Body of pancreas (tissue), 4 donors: ENCODE measurements around the gene KRTAP9-1.

Experiments
- POLR2A ChIP-seq, 3 donors: fragments of 450-650 bp; IDR thresholded peaks; one replicate each; pipeline ENCODE4 v1.6.1; 2016; ENCODE audit warnings: antibody characterized with exemption in 3 of 3, mild to moderate bottlenecking in 2 of 3
- TF ChIP-seq, protein P1 (sequence below), 7 experiments: fragments of 450-650 bp in 4 of 7; fragments of 200-600 bp in 3 of 7; sonication (generic) in 3 of 7; IDR thresholded peaks; one replicate each; pipeline ENCODE4 v1.5.1; 2016 to 2019; ENCODE audit warnings: antibody characterized with exemption in 7 of 7

DNA sequence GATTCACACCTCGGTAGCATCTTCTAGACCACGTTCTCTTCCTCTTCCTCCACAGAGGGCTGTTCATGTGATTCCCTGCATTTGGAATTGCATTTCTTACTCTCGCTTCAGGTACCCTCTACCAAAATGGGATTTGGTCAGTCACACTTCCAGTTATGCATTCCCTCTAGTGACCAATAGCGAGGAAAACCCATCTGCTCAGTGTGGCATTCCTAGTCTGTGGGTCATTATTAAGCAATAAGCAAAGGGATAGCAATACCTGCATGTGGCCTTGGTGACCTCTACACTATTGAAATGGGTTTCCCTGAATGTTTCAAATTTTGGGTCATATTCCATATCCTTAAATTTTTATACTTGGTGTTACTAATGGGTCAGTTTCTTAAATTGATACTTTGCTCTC is 39.7 kb upstream of the KRTAP9-1 start:
- TF ChIP-seq POLR2A (IDR thresholded peaks at IDR 0.05) = no peak
- TF ChIP-seq, protein P1, sequence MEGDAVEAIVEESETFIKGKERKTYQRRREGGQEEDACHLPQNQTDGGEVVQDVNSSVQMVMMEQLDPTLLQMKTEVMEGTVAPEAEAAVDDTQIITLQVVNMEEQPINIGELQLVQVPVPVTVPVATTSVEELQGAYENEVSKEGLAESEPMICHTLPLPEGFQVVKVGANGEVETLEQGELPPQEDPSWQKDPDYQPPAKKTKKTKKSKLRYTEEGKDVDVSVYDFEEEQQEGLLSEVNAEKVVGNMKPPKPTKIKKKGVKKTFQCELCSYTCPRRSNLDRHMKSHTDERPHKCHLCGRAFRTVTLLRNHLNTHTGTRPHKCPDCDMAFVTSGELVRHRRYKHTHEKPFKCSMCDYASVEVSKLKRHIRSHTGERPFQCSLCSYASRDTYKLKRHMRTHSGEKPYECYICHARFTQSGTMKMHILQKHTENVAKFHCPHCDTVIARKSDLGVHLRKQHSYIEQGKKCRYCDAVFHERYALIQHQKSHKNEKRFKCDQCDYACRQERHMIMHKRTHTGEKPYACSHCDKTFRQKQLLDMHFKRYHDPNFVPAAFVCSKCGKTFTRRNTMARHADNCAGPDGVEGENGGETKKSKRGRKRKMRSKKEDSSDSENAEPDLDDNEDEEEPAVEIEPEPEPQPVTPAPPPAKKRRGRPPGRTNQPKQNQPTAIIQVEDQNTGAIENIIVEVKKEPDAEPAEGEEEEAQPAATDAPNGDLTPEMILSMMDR (IDR thresholded peaks at IDR 0.05) = no peak
